A673 (cell line): ENCODE data around the gene STX18.

ENCODE experiments used
- CTCF ChIP-seq: fragments of 300-800, 200-600 bp; sonication (generic); conservative IDR thresholded peaks from 2 replicates; pipeline ENCODE4 v1.5.1; 2017; ENCODE audit warnings: low read depth, mild to moderate bottlenecking, antibody characterized with exemption, low read length, moderate library complexity, mixed read lengths
- EZH2 ChIP-seq: fragments of 200-600 bp; sonication (generic); IDR thresholded peaks from 2 replicates; pipeline ENCODE4 v1.6.1; 2017; ENCODE audit warnings: borderline replicate concordance, low read depth, mild to moderate bottlenecking, mixed read lengths, antibody characterized with exemption, low read length; ENCODE audit not compliant: poor library complexity, severe bottlenecking

DNA sequence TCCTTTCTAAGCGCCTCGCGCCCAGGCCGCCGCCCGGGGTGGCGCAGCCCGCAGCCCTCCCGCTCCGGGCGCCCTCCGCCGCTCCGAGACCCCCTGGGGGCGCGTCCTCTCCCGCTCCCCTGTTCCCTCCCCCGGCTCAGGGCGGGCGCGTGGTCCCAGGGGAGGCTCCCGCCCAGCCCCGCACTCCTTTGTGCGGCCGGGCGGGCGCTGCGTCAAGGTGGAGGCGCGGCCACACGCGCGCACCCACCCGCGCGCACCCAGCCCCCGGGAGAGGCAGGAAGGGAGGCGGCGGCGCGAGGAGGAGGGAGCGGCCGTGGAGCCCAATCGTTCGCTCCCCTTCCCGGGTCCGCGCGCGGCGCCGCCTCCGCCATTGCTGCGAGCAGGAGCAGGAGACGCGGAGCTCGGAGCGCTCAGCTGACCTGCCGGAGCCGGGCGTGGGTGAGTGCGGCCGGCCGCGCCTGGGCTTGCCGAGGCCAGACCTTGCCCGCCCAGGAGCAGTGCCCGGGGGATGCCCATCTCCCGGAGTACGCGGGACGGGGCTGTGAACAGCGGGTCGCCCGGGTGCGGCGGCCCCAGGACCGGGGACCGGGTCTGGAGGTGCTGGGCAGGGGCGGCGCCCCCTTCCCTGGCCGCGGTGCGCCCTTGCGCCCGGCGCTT, 155.0 kb downstream of the STX18 start, which contains the start of gene NSG1:
- TF ChIP-seq CTCF = no peak
- no peak for TF ChIP-seq EZH2
